ENCODE data around the gene BEX3.
A peak's percentile ranks its signal among the peaks of the same experiment; 100 is the strongest.
"Not testable (repeated sequence)": the region's sequence is repeated elsewhere in the genome, so short reads cannot be mapped to it uniquely, and the experiment has no call there.

Gene BEX3

DNA sequence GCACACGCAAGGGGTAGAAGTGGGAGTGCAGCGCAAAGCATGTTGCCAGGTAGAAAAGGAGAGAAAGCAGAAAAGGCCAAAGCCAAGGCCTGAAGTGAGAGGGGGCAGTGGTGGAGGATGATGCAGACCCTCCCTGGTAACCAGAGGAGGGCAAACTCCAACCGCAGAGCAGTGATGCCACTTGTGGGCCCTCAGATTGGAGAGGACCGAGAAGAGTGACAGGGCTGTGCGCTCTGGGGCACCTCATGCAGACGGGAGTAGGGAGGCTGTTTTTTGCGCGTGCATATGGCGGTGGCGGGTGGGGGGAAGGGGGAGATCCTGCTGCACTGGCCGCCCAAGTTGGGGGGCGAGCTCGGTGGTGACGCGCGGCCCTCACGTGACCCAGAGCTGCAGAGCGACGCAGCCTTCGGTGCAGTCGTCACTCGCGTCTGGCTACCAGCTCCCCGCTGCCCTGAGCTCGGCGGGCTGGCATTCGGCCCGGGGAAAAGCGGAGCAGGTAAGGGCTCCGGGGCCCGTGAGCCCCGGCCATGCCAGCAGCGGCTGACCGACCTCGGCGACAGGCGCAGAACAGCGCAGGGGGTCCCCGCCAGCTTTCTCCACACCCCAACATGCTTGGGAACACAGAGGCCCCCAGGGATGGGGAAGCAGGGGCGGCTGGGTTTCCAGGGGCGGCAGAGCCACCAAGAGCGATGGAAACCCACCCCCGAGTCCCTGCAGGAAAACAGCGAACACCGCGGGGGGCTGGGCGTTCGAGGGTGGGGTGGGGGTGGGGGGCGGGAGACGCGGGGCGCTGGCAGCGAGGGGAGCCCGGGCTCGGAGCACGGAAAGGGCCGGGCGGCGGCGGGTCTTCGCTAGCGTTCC, at the start of gene BEX3:
TSS of gene BEX3 (plus strand) at position 421 of the 861 bp plus-strand sequence. CDS start 984 bp downstream, outside the sequence.
- peak; percentile 37 for DNase-seq

- no peak for DNase-seq
Measured at GRCh38 chrX:103329991-103330390, 46.3 kb upstream of the BEX3 start, which contains the start of gene TCEAL7. TCEAL7 (plus strand) TSS chrX:103330239; CDS start chrX:103331404, 1,165 bp downstream.

DNA sequence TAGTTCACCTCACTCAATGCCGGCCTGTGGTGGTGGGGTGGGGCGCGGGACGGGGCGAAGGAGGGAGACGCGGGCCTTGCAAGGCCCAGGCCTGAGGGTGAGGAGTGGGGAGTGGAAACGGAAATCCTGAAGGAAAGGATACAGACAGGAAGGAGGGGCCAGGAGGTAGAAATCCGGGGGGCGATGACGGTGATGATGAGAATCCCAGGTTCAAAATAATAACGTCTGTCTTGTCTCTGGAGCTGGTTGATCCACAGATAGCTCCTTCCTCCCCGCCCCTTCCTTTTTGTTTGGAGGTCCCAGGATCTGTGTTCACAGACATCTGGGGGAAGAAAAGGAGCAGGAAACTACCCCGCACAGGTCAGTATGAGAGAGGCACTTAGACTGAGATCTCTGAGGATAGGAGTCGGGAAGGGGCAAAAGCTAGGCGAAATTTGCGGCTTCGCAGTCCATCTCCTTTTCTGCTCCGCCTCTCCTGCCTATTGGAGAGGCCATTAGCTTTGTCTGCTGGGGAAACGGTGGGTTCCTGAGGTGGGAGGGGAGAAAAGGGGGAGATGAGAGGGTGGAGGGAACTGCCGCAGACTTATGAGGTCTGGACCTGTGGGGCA, 45.6 kb upstream of the BEX3 start:
- DNase-seq = no peak

DNA sequence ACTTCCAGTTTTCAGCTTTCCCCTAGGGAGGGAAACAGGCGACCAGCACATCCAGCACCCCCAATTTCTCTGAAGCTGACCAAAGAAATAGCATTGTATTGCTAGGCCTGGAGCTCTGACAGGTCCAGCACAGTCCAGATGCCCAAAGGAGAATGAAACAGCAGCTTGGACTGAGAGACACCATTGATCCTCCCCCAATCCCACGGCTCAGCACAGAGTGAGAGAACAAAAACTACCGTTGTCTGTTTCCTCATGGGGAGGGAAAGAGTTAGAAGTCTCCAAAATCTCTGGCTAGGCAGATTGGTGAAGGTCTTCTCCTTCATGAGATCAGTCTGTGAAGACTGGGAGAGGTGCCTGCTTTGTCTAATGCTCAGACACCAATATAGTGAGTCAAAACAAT, 37.7 kb upstream of the BEX3 start:
- no peak for DNase-seq

DNA sequence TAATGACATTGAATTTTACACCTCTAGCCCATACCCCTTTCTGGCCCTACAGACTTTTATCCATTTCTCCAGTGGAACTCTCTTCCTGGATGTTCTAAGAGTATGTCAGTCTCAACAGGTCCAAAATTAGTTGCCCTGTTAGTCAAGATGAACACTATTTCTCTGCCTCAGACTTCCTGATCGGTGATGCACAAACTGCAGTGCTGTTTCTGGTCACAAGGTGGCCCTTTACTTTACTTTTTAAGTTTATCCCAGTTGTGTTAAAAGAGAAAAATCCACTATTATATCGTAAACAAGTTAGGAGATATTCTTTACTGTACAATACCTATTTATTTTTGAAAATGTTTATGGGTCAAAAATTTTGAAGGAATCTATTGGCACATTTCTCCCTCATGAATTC, 33.2 kb upstream of the BEX3 start:
- DNase-seq = peak; percentile 37 to 57

- DNase-seq = no peak
Measured at GRCh38 chrX:103344606-103345005, 31.7 kb upstream of the BEX3 start.

DNA sequence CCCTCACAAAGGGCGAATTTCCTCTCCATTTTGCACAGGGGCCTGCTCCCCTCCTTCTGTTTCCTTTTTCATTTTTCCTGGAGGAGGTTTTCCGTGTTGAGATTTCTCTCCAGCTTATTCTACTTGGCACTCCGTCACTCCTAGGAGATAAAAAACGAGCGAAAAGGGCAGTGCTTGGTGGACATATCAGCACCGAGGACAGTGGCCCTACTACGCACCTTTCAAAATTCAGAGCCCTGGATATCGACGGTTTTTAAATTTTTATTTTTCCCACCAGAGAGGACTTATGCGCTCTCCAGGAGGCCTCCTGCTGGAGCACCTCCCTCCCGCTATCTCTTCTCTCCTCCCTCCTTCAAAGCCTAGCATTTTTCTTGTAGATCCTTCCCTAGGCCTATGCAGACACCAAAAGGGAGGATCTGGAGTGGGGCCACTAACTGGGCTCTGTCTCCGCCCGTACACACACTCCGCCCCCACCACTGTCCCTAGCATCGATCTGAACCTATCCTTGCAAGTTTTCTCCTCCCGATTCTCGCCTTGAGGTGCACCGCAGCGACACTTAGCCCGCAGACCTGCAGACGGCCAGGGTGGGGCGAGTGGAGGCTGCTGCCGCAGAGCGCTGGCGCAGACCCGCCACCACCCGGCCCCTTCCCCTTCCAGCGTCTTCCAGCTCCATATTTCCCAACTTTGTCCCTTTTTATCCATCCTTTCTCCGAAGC, 28.5 kb upstream of the BEX3 start:
- no peak for DNase-seq

DNA sequence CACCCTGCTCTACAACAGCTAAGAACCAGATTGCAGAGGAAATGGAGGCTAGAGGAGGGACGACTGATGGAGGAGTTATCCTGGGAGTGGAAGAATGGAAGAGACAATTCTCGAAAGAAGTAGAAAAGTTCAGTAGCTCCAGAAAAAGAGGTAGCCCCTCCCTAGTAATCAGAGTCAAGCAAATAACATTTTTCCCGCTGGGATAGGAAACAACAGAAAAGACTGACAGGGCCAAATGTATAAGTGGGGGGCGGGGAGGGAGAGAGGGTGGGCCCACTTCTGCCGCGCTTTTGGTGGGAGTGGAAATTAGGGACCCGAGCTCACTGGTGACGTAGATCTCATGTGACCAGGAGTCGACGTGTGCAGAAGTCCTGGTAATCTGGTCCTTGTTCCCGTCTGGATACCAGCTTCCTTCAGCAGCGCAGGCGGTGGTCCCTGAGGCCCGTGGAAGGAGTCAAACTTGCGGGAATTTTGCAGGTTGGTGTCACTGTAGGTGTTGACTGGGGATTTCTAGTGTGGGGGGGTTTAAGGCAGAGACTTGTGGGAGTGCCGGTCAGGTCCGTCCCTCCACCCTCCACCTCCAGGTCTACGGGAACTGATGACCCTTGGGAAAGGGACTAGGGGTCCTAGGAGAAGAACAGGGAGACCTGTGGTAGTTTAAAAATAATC, 20.1 kb upstream of the BEX3 start, which contains the start of gene TCEAL9:
TSS of gene TCEAL9 (plus strand) at position 377 of the 669 bp plus-strand sequence. CDS start 1,179 bp downstream, outside the sequence.
- DNase-seq = peak in 1 of 2 experiments; percentile 5

GRCh38 chrX:103356858-103357257, 19.5 kb upstream of the BEX3 start:
- no peak for DNase-seq

DNA sequence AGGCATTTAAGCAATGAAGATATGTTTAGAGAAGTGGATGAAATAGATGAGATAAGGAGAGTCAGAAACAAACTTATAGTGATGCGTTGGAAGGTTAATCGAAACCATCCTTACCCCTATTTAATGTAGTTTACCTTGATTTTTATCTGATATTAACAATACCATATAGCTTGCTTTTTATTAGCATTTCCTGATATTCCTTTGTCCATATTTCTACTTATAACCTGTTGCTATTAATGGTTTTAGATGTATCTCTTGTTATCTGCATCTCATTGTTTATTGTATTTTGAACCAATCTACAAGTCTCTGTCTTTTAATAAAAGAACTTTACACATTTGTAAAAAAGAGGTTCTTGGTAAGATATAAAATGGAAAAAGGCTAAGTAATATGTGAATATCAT, 18.5 kb upstream of the BEX3 start:
- no peak for DNase-seq

GRCh38 chrX:103359605-103360004, 16.7 kb upstream of the BEX3 start:
- DNase-seq = not testable (repeated sequence)

DNA sequence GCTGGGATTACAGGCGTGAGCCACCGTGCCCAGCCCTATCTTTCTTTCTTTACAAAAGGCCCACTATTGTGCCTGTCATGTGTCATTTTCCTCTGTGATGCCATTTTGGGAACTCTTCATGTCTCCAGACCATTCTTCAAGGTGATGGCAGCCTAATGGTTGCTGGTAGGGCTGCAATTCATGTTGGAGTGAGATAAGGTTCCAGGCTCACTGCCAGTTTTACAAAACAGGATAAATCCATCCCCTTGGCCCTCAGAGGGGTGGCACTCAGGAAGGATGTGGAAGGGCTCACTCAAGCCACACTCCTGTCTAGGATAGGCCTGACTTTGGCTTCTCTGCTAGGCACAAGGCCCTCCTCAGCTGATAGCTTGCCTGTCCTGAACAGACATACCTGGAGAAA, 16.2 kb upstream of the BEX3 start:
- DNase-seq = no peak

GRCh38 chrX:103360916-103361315, 15.4 kb upstream of the BEX3 start:
- no peak for DNase-seq

DNA sequence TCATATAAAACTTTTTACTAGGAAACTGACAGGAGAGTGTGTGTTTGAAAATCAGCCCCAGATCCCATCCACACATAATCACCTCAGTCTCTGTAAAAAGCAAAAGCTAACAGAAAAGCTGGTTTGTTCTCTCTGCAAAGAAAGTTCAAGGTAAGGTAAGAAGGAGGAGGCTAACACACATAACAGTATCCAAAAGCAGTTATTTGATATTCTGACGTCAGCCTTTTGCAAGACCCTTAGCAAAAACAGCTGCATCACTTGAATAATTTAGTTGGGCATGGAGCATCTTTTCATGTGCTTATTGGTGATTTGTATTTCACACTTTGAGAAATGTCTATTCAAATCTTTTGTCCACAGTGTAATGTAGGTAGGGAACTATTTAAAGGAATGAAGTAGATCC, 14.5 kb upstream of the BEX3 start:
- no peak for DNase-seq

GRCh38 chrX:103362474-103362873, 13.9 kb upstream of the BEX3 start:
- no peak for DNase-seq

GRCh38 chrX:103363046-103363445, 13.3 kb upstream of the BEX3 start:
- DNase-seq = no peak

DNA sequence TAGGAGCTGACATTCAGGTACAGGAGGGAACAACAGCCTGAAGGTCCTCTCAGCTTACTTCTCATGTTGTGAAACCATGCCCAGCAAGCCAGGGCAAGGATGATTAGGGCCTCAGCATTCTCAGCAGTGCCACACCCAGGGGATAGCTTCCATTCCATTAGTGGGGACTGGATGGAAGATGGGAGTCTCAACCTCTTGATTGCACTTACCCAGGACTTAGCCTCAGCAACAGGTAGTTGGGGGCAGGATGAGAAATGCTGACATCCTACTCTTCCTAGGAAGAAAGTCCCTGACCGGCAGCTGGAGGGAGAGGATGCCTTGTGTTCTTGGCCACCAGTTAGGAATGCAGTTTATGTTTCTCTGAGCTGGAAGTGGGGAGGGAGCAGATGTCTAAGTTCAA, 8.8 kb upstream of the BEX3 start:
- no peak for DNase-seq

DNA sequence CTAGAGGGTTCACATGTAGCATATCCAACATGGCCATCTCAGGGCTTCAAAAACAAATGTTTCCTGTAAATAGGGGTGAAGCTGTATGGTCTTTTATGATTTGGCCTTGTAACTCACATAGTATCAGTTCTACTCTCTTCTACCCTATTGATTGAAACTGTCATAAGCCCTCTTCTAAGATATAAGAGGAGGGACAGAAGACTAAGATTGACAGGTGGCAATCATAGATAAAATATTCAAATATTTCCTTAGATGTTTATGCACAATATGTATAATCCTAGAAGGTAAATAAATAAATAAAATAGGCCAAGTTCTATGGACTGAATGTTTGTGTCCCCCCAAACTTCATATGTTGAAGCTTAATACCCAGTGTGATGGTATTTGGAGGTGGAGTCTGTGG, 6.9 kb upstream of the BEX3 start:
- DNase-seq = no peak

DNA sequence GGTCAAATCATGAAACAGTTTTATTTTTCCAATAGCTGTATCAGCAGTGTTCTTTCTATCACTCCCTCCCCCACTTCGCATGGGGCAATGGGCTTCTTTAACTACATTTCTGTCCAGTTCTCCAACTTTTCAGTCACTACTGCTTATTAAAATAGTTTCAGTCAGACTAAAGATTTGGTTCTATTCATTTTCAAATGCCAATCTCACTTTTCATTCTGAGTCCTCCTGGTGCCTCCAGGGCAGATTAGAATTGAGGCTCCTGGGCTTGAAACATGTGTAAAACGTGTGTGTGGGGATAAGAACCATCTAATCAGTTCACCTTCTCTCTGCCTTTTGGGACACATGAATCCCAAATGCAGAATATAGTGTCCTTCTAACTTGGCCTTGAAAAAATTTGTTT, 3.5 kb upstream of the BEX3 start:
- DNase-seq = no peak

- DNase-seq = no peak
Measured at GRCh38 chrX:103373581-103373980, 2.8 kb upstream of the BEX3 start.

- DNase-seq = no peak
Measured at GRCh38 chrX:103376979-103377324, 614 bp downstream of the BEX3 start.

DNA sequence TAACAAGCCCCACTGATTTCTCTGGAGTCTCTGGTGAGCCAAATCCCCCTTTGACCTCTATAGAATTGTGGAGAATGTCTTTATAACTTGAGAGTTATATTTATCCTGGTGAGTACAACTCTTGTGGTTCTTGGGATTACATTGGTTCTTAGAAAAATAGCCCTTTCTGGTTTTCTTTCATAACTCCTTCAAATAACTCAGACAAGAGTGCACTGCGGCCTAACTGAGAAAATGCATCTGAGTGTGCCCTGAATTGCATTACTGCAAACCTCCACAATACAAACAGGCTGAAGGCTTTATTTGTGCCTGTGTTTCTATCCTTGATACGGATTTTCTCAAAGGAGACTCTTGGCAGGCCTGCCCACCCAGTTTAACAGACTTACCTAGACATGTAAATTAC, 2.7 kb downstream of the BEX3 start:
- no peak for DNase-seq

- no peak for DNase-seq
Measured at GRCh38 chrX:103382877-103383276, 6.5 kb downstream of the BEX3 start.

Data from activated CD4-positive, alpha-beta T cell treated with anti-CD3 and anti-CD28 coated beads, Interleukin-2, amount 50 U/mL, for 48 hours (primary cell).